Adrenal gland (tissue), 5 donors: ENCODE data around the gene DCXR.

Experiments used
- CTCF ChIP-seq, 6 experiments: fragments of 450-650 bp in 4 of 6; fragments of 200-600 bp in 2 of 6; sonication (generic) in 1 of 6; IDR thresholded peaks; 1 replicate in 5 of 6; 2 replicates in 1 of 6; pipeline versions ENCODE4 v1.5.1 to v1.8.0; 2016 to 2021; ENCODE audit warnings: antibody characterized with exemption in 6 of 6, mild to moderate bottlenecking in 2 of 6, moderate library complexity in 1 of 6
- POLR2A ChIP-seq, 2 donors: fragments of 450-650 bp; IDR thresholded peaks; one replicate each; pipeline ENCODE4 v1.6.1; 2017; ENCODE audit warnings: antibody characterized with exemption in 2 of 2, mild to moderate bottlenecking in 2 of 2, moderate library complexity in 1 of 2
- donor health status: DM: no; HTN: no; CAD: no.

GRCh38 chr17:82010575-82011525 lies 26.6 kb downstream of the DCXR start:
- TF ChIP-seq CTCF (IDR thresholded peaks at IDR 0.05) (no peak), POLR2A (IDR thresholded peaks at IDR 0.05) (no peak)
